HG02943 (cell line): ENCODE data around the gene DIP2C.
"Not testable (repeated sequence)": the region's sequence is repeated elsewhere in the genome, so short reads cannot be mapped to it uniquely, and the experiment has no call there.

Source experiments
- ATAC-seq: cut with Tn5 transposase; IDR thresholded peaks from one replicate; pipeline ENCODE4 v1.9.1; 2021; ENCODE audit warnings: mild to moderate bottlenecking, low read depth, moderate library complexity; ENCODE audit not compliant: unreplicated experiment

Gene DIP2C

GRCh38 chr10:603745-604144, 85.7 kb downstream of the DIP2C start:
- no peak for ATAC-seq

- no peak for ATAC-seq
Measured at GRCh38 chr10:602391-603005, 87.0 kb downstream of the DIP2C start.

GRCh38 chr10:601660-601963, 87.9 kb downstream of the DIP2C start:
- no peak for ATAC-seq

GRCh38 chr10:600876-601659, 88.4 kb downstream of the DIP2C start:
- no peak for ATAC-seq

GRCh38 chr10:600234-600633, 89.2 kb downstream of the DIP2C start:
- ATAC-seq, result no peak

GRCh38 chr10:599767-600166, 89.7 kb downstream of the DIP2C start:
- no peak for ATAC-seq

GRCh38 chr10:598415-599170, 90.9 kb downstream of the DIP2C start:
- ATAC-seq, result no peak

GRCh38 chr10:597976-598375, 91.5 kb downstream of the DIP2C start:
- no peak for ATAC-seq

GRCh38 chr10:596725-597345, 92.6 kb downstream of the DIP2C start:
- ATAC-seq, result no peak

GRCh38 chr10:596131-596530, 93.3 kb downstream of the DIP2C start:
- ATAC-seq, result not testable (repeated sequence)

- no peak for ATAC-seq
Measured at GRCh38 chr10:595473-595872, 94.0 kb downstream of the DIP2C start.

GRCh38 chr10:594584-595270, 94.7 kb downstream of the DIP2C start:
- ATAC-seq, result no peak

GRCh38 chr10:593901-594457, 95.5 kb downstream of the DIP2C start:
- no peak for ATAC-seq

GRCh38 chr10:593421-593820, 96.0 kb downstream of the DIP2C start:
- ATAC-seq, result no peak

- ATAC-seq, result no peak
Measured at GRCh38 chr10:593016-593415, 96.5 kb downstream of the DIP2C start.

- ATAC-seq, result no peak
Measured at GRCh38 chr10:591646-592045, 97.8 kb downstream of the DIP2C start.

GRCh38 chr10:590721-591120, 98.7 kb downstream of the DIP2C start:
- ATAC-seq, result no peak

- ATAC-seq, result no peak
Measured at GRCh38 chr10:589961-590680, 99.3 kb downstream of the DIP2C start.

- no peak for ATAC-seq
Measured at GRCh38 chr10:588246-589165, 101.0 kb downstream of the DIP2C start.
